Sigmoid colon (tissue), 3 donors: ENCODE measurements around the gene FBXO5.

ENCODE experiments used
- CTCF ChIP-seq, 4 experiments: fragments of 450-650 bp in 3 of 4; fragments of 200-600 bp in 1 of 4; IDR thresholded peaks; one replicate each; pipeline ENCODE4 v1.5.1; 2016 to 2019; ENCODE audit warnings: antibody characterized with exemption in 4 of 4, mild to moderate bottlenecking in 3 of 4, moderate library complexity in 2 of 4
- POLR2A ChIP-seq, 2 donors: fragments of 450-650 bp; IDR thresholded peaks; one replicate each; pipeline ENCODE4 v1.6.1; 2016; ENCODE audit warnings: antibody characterized with exemption in 2 of 2, mild to moderate bottlenecking in 2 of 2, moderate library complexity in 2 of 2

- TF ChIP-seq CTCF (IDR thresholded peaks at IDR 0.05) = no peak
- TF ChIP-seq POLR2A (IDR thresholded peaks at IDR 0.05) = no peak
Measured at GRCh38 chr6:153018355-153018754, 35.5 kb upstream of the FBXO5 start.
